ENCODE data around the gene MEGF6.

GRCh38 chr1:3479511-3480368 is 131.6 kb downstream of the MEGF6 start:
- TF ChIP-seq CTCF (IDR thresholded peaks at IDR 0.05), result no peak
- no peak for TF ChIP-seq POLR2A (IDR thresholded peaks at IDR 0.05)
